GM21515 (cell line): ENCODE measurements around the gene TUBG1.
"Not testable (repeated sequence)": the region's sequence is repeated elsewhere in the genome, so short reads cannot be mapped to it uniquely, and the experiment has no call there.

Source experiments
- ATAC-seq: cut with Tn5 transposase; IDR thresholded peaks from one replicate; pipeline ENCODE4 v1.9.1; 2021; ENCODE audit not compliant: unreplicated experiment

TUBG1 gene

DNA sequence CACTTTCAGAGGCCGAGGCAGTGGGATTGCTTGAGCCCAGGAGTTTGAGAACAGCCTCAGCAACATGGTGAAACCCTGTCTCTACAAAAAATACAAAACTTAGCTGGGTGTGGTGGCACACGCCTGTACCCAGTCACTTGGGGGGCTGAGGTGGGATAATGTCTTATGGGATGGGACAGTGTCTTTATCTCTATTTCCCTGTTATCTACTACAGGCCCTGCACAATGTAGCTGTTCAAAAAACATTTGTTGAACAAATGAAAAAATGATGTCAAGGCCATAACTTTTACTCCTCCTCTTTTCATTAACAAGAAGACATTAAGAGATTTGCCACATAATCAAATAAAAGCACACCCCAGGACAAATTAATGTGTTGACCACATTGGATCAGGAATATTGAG, 13.8 kb downstream of the TUBG1 start:
- ATAC-seq: no peak

DNA sequence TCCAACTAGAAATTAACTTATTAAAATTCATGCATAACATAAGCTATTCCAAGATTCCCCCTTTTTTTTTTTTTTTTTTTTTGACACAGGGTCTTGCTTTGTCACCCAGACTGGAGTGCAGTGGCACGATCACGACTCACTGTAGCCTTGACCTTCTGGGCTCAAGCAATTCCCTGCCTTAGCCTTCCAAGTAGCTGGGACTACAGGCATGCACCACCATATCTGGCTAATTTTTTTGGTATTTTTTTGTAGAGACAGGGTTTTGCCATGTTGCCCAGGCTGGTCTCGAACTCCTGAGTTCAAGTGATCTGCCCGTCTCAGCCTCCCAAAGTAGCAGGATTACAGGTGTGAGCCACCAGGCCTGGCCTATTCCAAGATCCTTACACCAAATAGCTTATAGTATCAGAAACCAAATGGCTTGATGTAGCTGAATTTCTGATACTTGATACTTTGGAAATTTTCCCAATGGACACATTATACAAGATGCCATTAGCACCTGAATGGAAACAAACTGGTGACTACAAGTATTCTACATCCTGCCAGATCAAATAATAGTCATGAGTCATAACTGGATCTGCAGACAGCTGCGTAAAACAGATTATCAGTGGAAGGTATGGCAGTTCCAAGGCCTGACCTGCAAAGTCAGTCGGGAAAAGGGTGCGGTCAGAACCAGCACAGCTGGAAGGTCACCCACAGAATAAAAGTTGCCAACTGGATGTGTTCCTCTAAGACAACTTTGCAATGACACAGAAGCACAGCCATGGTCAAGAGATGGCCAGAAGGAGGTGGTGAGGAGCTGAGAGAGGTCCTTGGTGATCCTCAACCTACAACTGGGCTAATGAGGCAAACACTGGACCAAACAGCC, 14.5 kb downstream of the TUBG1 start:
- ATAC-seq: no peak

DNA sequence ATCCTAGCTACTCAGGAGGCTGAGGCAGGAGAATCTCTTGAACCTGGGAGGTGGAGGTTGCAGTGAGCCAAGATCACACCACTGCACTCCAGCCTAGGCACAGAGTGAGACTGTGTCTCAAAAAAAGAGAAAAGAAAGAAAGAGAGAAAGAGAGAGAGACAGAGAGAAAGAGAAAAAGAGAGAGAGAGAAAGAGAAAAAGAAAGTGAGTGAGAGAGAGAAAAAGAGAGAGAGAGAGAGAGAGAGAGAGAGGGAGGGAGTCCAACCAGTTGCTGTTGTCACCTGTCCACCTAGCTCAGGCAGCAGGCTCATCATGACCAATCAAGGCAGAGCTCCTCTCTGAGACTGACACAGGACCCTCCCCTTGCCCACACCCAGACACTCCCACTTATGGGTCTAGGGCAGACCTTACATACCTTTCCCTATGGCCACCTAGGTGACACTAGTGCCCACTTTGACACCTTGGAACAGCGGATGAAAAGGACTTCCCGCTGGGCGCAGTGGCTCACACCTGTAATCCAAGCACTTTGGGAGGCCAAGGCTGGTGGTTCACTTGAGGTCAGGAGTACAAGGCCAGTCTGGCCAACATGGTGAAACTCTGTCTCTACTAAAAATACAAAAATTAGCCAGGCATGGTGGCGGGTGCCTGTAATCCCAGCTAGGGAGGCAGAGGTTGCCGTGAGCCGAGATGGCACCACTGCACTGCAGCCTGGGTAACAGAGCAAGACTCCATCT, 17.7 kb downstream of the TUBG1 start:
- not testable (repeated sequence) for ATAC-seq

DNA sequence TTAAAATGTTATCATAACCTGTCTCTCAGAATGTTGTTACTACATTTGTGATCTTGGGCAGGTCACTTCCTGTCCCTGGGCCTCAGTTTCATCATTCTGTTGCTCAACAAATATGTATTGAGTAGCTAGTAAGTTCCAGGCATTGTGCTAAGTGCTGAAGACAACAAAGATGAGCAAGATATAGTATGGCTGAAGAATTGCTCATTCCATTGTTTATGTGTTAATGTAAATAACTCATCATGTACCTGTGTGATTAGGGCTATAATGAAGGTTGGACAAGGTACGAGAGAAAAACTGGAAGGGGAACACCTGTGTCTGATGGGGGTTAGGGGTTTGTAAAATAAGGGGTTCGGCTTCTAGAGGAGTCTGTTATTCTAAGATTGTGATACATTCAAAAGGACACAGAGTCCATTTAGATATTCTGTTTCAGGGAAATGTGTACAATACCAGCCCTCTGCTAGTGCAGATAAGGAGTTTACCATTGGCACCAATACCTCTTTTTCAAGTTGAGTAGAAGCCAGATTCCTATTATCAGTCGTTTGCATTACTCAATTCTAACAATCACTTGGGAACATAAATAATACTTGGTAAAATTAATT, 20.0 kb downstream of the TUBG1 start:
- ATAC-seq: no peak

DNA sequence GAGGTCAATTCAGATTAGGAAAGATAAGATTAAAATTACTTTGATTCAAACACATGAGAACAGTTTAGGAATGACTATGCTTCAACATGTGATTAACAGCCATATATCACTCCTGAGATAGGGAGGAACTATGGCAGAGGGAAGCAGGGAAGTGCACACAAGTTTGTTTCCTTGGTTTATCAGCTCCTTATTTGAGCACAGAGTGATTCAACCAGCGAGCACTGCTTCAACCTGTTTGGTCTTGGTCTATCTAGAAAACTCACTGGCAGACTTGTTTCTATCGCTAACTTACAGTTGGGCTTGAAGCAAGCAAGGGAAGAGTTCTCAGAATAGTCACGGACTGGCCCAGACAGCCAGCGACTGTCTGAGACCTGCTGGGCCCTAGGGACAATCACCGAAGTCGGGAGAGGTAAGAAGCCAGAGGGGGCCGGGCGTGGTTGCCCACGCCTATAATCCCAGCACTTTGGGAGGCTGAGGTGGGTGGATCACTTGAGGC, 23.5 kb downstream of the TUBG1 start:
- no peak for ATAC-seq

DNA sequence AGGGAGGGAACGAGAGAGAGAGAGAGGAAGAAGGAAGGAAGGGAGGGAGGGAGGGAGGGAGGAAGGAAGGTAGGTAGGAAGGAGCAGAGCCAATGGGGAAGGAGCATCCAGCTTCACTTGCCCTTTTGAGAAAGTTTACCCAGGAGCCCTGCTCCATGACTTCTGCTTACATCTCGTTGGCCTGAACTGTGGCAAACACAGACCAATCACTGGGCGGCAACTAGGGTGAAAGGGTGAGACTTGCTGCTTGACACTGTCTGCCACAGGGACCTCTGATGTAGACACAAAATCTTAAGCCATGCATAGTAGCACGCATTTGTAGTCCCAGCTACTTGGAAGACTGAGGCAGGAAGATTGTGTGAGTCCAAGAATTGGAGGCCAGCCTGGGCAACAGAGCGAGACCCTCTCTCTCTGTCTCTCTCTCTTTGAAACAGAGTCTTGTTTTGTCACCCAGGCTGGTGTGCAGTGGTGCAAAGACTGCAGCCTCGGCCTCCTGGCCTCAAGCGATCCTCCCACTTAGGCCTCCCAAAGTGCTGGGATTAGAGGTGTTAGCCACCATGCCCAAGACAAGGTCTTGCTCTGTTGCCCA, 30.1 kb downstream of the TUBG1 start:
- no peak for ATAC-seq

DNA sequence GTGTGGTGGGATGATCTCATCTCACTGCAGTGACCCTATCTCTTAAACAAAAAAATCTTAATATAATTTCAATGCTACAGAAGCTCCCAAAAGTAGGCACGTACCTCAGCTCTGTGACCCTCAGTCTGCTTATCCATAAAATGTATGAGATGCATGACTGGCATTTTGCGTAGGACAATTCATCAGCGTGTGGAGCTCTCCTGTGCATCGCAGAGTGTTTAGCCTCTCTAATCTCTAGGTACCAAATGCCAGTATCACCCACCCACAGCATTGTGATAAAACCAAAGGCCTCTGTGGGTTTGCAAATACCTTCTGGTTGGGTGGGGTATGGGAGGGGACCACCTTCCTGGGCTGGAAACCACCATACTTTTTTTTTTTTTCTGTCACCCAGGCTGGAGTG, 30.6 kb downstream of the TUBG1 start:
- no peak for ATAC-seq

DNA sequence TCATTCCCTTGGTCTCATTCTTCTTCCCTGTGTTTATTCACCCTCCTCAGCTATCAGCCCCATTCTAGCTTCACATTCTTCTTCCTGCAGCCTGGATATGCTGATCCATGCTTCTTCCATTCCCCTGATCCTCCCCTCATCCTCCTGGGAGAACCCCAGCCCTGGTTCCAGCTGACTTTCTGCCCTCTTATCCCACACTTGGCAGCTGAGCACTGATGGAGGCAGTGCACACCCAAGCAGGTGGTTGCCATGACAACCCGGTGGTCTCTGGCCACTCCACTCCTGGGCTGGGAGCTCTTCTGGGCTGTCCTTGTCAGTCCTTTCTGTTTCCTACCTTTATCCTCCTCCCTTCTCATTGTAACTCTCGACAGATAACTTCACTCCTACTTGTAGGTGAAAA, 32.9 kb downstream of the TUBG1 start:
- no peak for ATAC-seq

DNA sequence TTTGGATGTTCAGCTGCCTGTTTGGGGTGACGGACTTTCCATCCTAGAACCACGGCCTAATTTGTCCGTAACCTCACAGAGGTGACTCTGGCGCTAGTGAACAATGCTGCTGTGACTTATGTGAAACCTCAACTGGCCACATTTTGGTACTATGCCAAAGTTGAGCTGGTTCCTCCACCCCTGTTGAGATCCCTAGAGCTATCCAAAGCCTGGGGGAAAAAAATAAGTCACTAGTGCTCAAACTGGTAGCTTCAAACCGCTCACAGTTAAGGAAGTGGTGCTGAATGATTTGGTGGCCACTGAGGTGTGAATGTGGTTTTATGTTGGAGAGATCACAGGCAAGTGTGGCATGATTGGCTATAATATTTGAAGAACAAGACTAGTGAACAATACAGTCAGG, 38.3 kb downstream of the TUBG1 start:
- ATAC-seq: no peak

DNA sequence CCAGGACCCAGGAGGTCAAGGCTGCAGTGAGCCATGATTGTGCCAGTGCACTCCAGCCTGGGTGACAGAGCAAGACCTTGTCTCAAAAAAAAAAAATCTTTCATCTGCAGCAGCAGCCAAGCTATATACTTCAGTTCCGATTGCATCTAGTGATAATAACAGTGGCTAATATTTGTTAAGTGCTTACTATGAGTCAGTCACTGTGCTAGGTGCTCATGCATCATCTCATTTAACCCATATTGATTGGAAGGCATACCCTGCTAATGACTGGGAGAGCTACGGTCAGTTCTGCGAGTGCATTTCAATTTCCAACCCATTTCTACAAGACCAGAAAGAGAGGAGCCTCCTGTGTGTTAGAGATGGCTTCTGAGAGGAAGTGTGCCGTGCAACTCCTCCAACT, 41.9 kb downstream of the TUBG1 start:
- ATAC-seq: no peak

DNA sequence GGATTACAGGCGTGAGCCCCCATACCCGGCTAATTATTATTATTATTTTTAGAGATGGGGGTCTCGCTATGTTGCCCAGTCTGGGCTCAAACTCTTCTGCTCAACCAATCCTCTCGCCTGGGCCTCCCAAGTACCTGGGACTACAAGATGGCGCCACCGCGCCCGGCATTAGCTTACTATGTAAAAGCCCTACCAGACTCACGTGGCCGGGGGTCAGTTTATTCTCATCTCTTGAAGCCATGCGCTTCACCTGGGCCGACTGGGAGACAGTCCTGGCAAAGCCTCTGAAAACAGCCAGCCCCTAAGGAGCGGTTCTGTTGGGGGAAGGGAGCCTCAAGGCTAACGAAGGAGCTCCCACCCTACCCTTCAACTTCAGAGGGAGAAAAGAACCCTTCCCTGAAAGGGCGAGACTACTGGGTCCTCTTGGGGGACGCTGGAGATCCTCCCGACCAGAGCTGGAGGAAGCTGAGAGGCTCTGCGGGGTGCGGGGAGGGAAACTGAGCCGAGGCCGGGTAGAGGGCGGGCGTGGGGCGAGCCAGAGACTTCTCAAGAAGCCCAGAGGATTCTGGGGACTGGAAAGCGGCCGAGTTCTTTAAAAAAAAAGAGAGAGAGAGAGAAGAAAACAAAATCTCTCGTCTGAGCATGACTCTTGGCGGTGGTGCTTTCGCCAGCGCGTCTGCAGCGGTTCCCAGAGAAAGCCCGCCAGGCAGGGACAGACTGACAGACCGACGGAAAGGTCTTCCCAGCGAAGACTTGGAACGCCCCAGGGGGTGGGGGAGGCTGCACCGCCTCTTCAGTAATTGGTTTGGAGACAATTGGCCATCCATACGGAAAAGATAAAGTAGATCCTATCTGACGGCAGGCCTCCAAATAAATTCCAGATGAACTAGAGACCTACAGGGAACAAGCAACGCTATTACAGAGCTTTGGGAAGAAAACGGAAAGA, 44.0 kb downstream of the TUBG1 start:
- no peak for ATAC-seq

DNA sequence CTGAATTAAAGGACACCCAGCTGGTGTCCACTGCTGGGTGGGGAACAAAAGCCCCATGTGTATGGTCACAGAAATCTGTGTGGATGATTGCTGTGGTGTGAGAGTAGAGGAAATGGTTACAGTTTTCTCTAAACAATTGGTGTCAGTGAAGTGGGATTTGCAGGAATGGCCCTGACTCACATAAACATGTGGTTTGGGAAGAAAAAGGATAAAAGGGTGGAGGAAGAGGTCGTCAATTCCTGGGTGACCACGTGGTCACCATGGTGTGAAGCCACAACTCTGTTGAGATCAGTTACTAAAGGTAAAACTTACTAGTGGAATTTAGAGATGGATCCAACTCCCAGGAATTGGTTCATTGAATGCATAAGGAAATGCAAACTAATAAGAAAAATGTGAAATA, 46.0 kb downstream of the TUBG1 start:
- ATAC-seq: no peak

DNA sequence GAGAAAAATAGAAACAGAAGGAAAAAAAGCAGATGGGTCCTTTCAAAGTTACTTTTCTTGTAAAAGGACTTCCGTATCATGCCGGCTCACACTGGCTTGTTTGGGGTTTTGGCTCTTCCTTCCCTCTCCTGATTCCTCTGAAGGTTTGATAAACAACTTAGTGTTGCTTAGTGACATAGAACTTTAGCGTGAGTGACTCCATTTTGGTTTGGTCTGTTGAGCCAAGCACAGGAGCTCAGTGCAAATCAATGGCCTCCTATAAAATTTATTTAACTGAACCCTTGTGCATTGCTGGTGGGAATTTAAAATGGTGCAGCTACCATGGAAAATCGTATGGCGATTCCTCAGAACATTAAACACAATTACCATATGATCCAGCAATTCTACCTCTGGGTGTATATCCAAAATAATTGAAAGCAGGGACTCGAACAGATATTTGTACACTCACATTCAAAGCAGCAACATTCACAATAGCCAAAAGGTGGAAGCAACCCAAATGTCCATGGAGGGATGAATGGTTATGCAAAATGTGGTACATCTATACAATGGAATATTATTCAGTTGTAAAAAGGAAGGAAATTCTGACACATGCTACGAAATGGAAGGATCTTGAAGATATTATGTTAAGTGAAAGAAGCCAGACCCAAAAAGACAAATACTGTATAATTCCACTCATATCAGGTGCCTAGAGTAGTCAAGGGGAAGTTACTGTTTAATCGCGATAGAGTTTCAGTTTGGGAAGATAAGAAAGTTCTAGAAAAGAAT, 48.5 kb downstream of the TUBG1 start:
- ATAC-seq: no peak

DNA sequence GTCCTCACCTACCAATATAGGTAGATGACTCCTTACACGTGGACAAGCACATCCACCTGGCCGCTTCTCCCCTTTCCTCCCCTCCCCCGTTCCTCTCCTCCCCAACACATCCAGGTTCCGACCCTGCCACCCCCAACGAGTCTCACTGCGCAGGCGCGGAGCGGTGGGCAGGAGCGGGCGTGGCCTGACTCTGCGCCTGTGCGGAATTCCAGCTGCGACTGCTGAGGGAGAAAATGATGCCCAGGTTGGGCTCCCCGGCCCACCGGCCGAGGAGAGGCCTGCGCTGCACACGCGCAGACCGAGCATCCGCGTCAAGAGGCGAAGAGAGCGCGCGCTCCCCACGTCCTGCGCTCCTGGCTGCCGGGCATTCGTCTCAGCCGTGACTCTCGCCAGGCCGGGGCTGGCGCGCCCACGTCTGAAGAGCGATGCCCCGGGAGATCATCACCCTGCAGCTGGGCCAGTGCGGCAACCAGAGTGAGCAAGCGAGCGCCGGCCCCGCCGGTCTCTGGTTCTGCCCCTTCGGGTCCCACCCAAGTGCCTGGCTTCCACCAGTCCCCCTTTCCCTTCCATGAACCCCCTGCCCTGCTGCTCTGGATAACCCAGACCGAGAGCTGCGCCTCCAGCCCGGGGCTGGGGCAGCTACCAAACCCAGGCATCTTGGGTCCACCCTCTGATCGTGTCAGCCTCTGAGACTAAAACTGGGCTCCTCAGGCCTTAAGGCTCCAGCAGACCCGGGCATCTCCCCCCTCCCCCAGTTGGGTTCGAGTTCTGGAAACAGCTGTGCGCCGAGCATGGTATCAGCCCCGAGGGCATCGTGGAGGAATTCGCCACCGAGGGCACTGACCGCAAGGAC, 49.8 kb downstream of the TUBG1 start, which contains the start of gene TUBG2:
TUBG2 (plus strand) TSS at position 206 of the 853 bp plus-strand sequence; CDS start at position 426, 220 bp downstream.
- no peak for ATAC-seq

DNA sequence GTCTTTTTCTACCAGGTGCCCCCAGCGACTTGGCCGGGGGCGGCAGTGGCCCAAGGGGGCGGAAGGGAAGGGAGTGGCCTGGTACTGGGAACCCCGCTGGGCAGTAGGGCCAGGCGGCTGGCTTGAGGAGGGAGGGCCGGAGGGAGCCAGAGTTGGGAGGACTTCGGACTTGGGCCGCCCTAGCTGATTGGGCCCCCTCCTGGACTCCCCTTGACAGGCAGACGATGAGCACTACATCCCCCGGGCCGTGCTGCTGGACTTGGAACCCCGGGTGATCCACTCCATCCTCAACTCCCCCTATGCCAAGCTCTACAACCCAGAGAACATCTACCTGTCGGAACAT, 50.4 kb downstream of the TUBG1 start:
- not testable (repeated sequence) for ATAC-seq

DNA sequence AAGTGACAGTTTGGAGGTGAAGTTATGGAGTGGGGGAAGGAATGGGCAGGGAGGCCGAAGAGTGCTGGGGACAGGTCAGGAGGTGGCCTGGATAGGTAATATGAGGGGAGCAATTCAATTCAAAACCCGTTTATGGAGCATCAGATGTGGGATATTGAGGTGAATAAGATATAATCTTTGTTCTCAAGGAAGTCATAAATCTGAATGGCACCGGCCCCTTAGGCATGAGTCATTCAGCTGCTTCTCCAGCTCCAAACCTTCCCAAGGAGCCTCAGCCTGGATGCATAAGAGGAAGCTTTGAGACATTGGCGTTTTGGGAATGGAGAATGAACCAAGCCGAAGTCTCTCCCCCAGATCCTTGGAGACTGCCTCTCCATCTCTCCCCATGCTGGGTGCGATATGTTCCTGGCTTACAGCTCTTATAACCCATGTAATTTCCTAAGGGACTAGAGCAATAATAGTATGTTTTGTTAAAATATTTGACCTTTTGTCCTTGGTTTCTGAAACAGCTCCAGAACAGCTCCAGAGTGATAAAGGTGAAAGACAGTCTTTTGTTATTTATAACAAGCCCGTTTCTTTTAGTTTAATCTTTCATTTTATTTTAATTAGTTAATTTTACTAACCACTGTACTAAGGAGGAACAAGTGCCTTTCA, 51.3 kb downstream of the TUBG1 start:
- no peak for ATAC-seq
